Measurements from ENCODE around the gene COL15A1. TPM values are rescaled to one million over a fixed set of nuclear protein-coding genes. Genes with fewer than 3 reads are reported as not detected.

The COL15A1 gene
- total and polyA plus RNA-seq, 4 donors = 6.3 to 126 (median 36.4) TPM

DNA sequence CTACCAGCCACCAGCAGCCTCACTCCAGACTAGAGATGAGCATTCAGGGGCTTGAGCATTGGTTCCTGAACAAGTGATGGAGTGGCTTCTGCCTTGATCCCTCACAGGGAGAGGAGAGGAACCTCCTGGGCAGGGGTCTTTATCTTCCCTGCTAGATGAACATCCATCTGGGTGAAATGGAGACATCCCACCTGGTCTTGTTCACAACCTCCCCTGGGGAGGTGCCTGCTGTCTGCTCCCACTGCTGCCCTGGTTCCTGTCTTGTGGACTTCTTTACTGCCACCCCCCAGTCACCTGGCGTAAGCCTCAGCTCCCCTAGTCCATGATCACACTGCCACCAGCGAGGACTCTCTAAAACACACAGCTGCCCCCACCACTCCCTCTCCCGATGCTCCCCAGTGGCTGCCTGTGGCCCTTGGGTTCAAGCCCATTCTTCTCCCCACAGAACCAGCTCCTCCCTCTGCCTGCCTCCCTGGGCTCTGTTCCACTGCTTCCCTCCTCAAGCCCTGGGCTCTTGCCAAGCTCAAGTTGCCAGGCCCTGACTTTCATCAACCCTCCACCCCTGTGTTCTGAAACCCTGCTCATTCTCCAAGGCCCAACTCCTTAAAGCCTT is 51.5 kb downstream of the COL15A1 start:
- H3K36me3 ChIP-seq (ENCODE audit: control insufficient read depth in 1 of 2, insufficient read depth in 2 of 2, low read length in 1 of 2) = no peaks in the 10 kb centered on the region
- no peaks in the 10 kb centered on the region for H3K9me3 ChIP-seq (ENCODE audit: control insufficient read depth, low read length)
- no peak overlapping the region for H3K27ac ChIP-seq (ENCODE audit: low read depth in 1 of 2, low read length in 2 of 2)
- peaks cover 1 to 4% of the 10 kb centered on the region in 2 donors for H3K4me1 ChIP-seq (ENCODE audit: control insufficient read depth in 1 of 2, insufficient read depth in 2 of 2, low read length in 2 of 2)
- DNase-seq = peak; percentile 83 to 89
- intact Hi-C loops (cut with DNase I) = loop anchor here (5.0 kb wide), 1 partner anchor 133 kb away; no protein-coding TSS in a partner anchor
- WGBS, 2 donors = 26 to 32% methylated on average over 3 of the region's 3 CpGs
- peak; percentile 27 for ATAC-seq (ENCODE audit: low FRiP score)
- no peak overlapping the region for H3K4me3 ChIP-seq (ENCODE audit: low read length in 2 of 2)
- H3K27me3 ChIP-seq (ENCODE audit: control insufficient read depth in 1 of 2, insufficient read depth in 2 of 2, low read length in 1 of 2) = no peaks in the 10 kb centered on the region

DNA sequence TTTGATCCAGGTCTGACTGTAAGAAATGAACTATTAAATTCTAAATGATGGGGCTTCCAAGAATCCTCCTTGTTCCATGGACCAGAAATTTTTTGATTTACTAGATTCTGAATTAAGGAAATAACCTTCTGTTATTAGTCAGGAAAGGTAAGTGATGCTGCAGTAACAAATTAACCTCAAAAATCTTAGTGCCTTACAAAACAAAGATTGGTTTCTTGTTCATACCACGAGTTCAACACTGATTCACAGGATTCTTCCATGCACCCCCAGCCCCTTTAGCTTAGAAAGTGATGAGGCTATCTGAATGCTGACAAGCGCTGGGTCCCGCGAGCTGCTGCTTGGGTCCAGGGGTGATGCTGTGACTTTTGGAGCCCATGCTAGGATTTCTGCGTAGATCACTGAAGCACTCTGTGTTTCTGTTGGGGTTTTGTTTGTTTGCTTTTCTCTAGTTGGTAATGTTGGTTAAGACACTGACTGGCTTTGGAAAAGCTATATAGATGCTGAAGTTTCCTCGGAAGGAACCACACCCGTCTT is 52.3 kb downstream of the COL15A1 start:
- Histone ChIP-seq H3K4me1 (ENCODE audit: control insufficient read depth in 1 of 2, insufficient read depth in 2 of 2, low read length in 2 of 2) (peaks cover 0 to 4% of the 10 kb centered on the region in 2 donors), H3K27me3 (ENCODE audit: control insufficient read depth in 1 of 2, insufficient read depth in 2 of 2, low read length in 1 of 2) (no peaks in the 10 kb centered on the region), H3K4me3 (ENCODE audit: low read length in 2 of 2) (no peak overlapping the region), H3K27ac (ENCODE audit: low read depth in 1 of 2, low read length in 2 of 2) (no peak overlapping the region), H3K9me3 (ENCODE audit: control insufficient read depth, low read length) (no peaks in the 10 kb centered on the region), H3K36me3 (ENCODE audit: control insufficient read depth in 1 of 2, insufficient read depth in 2 of 2, low read length in 1 of 2) (no peaks in the 10 kb centered on the region)
- ATAC-seq (ENCODE audit: low FRiP score) (no peak), DNase-seq (no peak)
- 97 to 98% methylated on average over 7 of the region's 7 CpGs for WGBS, 2 donors
- intact Hi-C loops (cut with DNase I) = loop anchor here (5.0 kb wide), 1 partner anchor 134 kb away; no protein-coding TSS in a partner anchor

DNA sequence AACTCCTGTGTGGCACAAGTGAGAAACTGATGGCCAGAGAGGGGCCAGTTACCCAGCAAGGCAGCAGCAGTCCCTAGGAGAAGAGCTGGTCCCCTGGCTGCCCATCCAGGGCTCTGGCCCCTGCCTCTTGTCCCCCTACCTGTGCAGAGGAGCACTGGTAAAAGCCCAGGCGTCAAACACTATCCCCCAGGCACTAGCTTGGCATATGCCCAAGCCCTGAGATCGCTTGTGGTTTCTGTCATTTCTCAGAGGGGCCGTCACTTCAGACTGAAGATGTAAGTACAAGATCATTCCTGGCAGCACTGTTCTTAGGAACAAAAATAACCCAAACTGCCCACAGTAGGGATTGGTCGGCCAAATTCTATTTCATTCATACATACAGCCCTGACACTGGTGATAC is 53.9 kb downstream of the COL15A1 start:
- intact Hi-C loops (cut with DNase I) = loop anchor here (1.0 to 5.0 kb wide), 3 partner anchors 21 to 149 kb away; no protein-coding TSS in a partner anchor
- Histone ChIP-seq H3K9me3 (ENCODE audit: control insufficient read depth, low read length) (no peaks in the 10 kb centered on the region), H3K4me1 (ENCODE audit: control insufficient read depth in 1 of 2, insufficient read depth in 2 of 2, low read length in 2 of 2) (peaks cover 0 to 4% of the 10 kb centered on the region in 2 donors), H3K4me3 (ENCODE audit: low read length in 2 of 2) (no peak overlapping the region), H3K36me3 (ENCODE audit: control insufficient read depth in 1 of 2, insufficient read depth in 2 of 2, low read length in 1 of 2) (no peaks in the 10 kb centered on the region), H3K27me3 (ENCODE audit: control insufficient read depth in 1 of 2, insufficient read depth in 2 of 2, low read length in 1 of 2) (no peaks in the 10 kb centered on the region), H3K27ac (ENCODE audit: low read depth in 1 of 2, low read length in 2 of 2) (no peak overlapping the region)
- WGBS, 2 donors = 8% methylated on average over 4 of the region's 4 CpGs
- DNase-seq (no peak), ATAC-seq (ENCODE audit: low FRiP score) (no peak)

DNA sequence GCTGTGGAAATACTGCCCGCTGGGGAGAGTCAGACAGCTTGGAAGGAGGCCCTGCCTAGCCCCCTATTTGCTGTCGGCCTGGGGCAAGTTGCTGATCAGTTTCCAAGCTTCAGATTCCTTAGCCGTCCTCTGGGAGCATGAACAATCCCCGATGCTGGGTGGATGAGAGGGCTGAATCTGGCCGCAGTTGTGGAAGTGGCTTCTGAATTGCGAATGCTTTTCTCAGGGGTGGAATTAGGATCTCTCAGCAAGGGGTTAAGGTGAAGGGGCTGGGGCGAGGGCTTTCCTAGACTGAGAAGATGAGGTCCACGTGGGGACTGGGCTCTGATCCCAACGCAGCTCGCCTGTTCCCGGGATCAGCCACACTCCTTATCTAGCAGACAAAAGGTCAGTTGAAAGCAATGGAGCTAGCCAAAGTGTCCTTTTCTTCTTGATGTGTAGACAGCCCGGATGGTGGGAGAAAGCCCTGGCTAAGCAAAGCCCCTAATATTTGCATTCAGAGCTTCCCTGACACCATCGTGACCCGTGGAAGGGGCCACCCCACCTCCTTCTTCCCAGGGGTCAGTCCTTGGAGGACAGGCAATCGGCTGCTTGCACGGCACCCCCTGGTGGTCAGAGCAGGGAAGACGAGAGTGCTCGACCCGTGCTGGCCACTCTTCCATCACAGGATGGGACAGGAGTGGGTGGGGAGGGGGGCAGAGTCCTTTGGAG is 54.9 kb downstream of the COL15A1 start:
- peak; percentile 89 to 96 for DNase-seq
- Histone ChIP-seq H3K27ac (ENCODE audit: low read depth in 1 of 2, low read length in 2 of 2) (no peak overlapping the region), H3K27me3 (ENCODE audit: control insufficient read depth in 1 of 2, insufficient read depth in 2 of 2, low read length in 1 of 2) (no peaks in the 10 kb centered on the region), H3K36me3 (ENCODE audit: control insufficient read depth in 1 of 2, insufficient read depth in 2 of 2, low read length in 1 of 2) (no peaks in the 10 kb centered on the region), H3K9me3 (ENCODE audit: control insufficient read depth, low read length) (no peaks in the 10 kb centered on the region), H3K4me1 (ENCODE audit: control insufficient read depth in 1 of 2, insufficient read depth in 2 of 2, low read length in 2 of 2) (peaks cover 0 to 4% of the 10 kb centered on the region in 2 donors), H3K4me3 (ENCODE audit: low read length in 2 of 2) (no peak overlapping the region)
- intact Hi-C loops (cut with DNase I) = loop anchor here (1.0 to 5.0 kb wide), 3 partner anchors 22 to 150 kb away; no protein-coding TSS in a partner anchor
- ATAC-seq (ENCODE audit: low FRiP score) = peak; percentile 93
- 3 to 4% methylated on average over 19 of the region's 19 CpGs for WGBS, 2 donors

DNA sequence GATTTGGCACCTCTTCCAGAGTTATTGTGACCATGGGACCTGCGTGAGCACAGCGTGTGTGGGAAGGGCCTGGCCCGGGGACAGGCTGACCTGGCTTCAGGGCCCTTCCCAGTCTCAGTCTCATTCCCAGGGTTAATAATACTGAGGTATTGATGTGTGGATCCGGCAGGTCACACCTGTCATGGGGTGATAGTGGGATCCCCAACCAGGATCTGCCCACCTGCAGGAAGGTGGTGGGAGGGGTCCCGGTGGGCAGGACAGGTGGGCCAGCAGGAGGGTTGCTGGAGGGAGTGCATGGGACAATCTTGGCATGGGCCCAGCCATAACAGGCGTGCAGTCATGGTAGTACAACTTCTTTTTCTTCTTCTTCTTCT is 55.4 kb downstream of the COL15A1 start:
- Histone ChIP-seq H3K27ac (ENCODE audit: low read depth in 1 of 2, low read length in 2 of 2) (no peak overlapping the region), H3K4me1 (ENCODE audit: control insufficient read depth in 1 of 2, insufficient read depth in 2 of 2, low read length in 2 of 2) (peaks cover 0 to 4% of the 10 kb centered on the region in 2 donors), H3K36me3 (ENCODE audit: control insufficient read depth in 1 of 2, insufficient read depth in 2 of 2, low read length in 1 of 2) (no peaks in the 10 kb centered on the region), H3K4me3 (ENCODE audit: low read length in 2 of 2) (no peak overlapping the region), H3K9me3 (ENCODE audit: control insufficient read depth, low read length) (no peaks in the 10 kb centered on the region), H3K27me3 (ENCODE audit: control insufficient read depth in 1 of 2, insufficient read depth in 2 of 2, low read length in 1 of 2) (no peaks in the 10 kb centered on the region)
- intact Hi-C loops (cut with DNase I) = loop anchor here (2.0 to 5.0 kb wide), 2 partner anchors 137 to 150 kb away; no protein-coding TSS in a partner anchor
- WGBS, 2 donors = 25 to 35% methylated on average over 6 of the region's 6 CpGs
- DNase-seq (no peak), ATAC-seq (ENCODE audit: low FRiP score) (no peak)

DNA sequence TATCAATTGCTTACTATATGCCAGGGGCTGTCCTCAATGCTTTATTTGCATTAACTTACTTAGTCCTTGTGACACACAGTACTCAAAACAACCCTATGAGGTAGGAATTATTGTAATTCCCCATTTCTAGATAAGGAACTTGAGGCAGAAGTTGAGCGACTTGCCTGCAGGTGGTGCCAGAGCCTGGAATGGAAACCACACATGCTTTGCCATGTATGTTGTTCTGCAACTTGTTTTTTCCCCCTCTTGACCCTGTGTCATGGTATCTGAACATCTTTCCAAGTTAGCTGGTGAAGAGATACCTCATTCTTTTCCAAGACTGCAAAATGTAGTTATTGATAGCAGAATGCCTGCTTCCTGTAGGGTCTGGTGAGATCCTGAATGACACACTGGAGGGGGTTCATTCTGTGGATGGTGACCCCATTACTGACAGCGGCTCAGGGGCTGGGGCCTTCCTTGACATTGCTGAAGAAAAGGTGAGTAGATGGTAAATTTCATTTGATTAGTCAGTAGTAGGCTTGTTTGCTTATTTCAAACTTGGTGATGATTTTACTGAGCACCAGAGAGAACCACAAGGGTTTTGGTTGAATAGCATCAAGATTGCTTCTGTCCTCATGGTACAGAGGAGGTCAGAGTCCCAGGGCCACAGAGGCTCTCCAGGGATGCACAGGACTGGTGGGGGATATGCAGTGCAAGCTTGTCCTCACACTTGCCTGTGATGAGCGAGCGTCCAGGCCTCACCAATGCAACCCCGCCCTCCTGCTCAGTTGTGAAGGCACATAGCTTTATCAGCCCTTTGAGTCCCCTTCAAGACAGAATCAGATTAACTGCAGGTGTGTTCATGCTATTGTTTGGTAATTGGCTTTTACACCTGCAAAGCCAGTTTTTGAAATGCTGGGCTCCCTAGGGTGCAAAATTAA is 57.0 kb downstream of the COL15A1 start:
- Histone ChIP-seq H3K4me1 (ENCODE audit: control insufficient read depth in 1 of 2, insufficient read depth in 2 of 2, low read length in 2 of 2) (peaks cover 0 to under 1% of the 10 kb centered on the region in 2 donors), H3K9me3 (ENCODE audit: control insufficient read depth, low read length) (no peaks in the 10 kb centered on the region), H3K4me3 (ENCODE audit: low read length in 2 of 2) (no peak overlapping the region), H3K27ac (ENCODE audit: low read depth in 1 of 2, low read length in 2 of 2) (no peak overlapping the region), H3K36me3 (ENCODE audit: control insufficient read depth in 1 of 2, insufficient read depth in 2 of 2, low read length in 1 of 2) (no peaks in the 10 kb centered on the region), H3K27me3 (ENCODE audit: control insufficient read depth in 1 of 2, insufficient read depth in 2 of 2, low read length in 1 of 2) (no peaks in the 10 kb centered on the region)
- ATAC-seq (ENCODE audit: low FRiP score) (no peak), DNase-seq (peak in 1 of 2 donors; percentile 84)
- WGBS, 2 donors = 80 to 82% methylated on average over 5 of the region's 5 CpGs
- intact Hi-C loops (cut with DNase I) = loop anchor here in 1 of 2 donors (5.0 kb wide), 1 partner anchor 142 kb away; no protein-coding TSS in a partner anchor

DNA sequence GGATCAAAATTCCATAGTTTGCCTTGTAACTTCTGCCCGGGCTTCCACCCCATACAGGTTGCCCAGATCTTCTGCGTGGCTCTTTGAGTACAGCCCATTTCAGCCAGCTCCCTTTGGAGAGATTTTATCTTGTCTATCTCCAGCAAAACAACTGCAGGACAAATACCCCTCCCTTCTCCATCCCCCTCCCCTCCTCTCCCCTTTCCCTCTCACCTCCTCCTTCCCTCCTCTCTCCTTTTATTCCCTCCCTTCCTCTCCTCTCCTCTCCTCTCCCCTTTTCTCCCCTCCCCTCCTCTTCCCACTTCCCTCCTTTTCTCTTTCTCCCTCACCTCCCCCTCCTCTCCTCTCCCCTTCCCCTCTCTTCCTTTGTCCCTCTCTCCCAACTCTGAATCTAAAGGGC is 58.2 kb downstream of the COL15A1 start:
- H3K27ac ChIP-seq (ENCODE audit: low read depth in 1 of 2, low read length in 2 of 2) = no peak overlapping the region
- no peak overlapping the region for H3K4me3 ChIP-seq (ENCODE audit: low read length in 2 of 2)
- H3K9me3 ChIP-seq (ENCODE audit: control insufficient read depth, low read length) = no peaks in the 10 kb centered on the region
- 96% methylated on average over 2 of the region's 2 CpGs for WGBS, 2 donors
- intact Hi-C loops (cut with DNase I) = loop anchor here in 1 of 2 donors (5.0 kb wide), 1 partner anchor 140 kb away; no protein-coding TSS in a partner anchor
- H3K36me3 ChIP-seq (ENCODE audit: control insufficient read depth in 1 of 2, insufficient read depth in 2 of 2, low read length in 1 of 2) = no peaks in the 10 kb centered on the region
- H3K27me3 ChIP-seq (ENCODE audit: control insufficient read depth in 1 of 2, insufficient read depth in 2 of 2, low read length in 1 of 2) = no peaks in the 10 kb centered on the region
- H3K4me1 ChIP-seq (ENCODE audit: control insufficient read depth in 1 of 2, insufficient read depth in 2 of 2, low read length in 2 of 2) = no peaks in the 10 kb centered on the region
- no peak for ATAC-seq (ENCODE audit: low FRiP score)
- DNase-seq = no peak

DNA sequence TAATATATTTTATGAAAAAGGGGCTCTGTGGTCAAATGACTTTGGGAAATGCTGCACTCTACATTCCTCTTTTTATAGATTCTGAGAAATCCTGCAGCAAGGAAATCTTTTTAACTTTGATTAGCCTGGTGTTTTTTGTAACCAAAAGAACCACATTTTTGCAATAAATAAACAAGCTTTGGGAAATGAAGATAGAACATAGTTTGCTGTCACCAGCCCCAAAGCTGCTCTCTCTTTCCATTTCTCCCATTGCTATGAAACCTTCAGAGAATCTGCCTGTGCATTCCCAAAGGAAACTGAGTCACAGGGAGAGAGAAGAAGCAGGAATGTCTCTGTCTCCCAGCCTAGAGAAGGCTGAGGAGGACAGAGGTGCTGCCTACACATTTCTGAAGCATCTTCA is 59.0 kb downstream of the COL15A1 start:
- Histone ChIP-seq H3K4me1 (ENCODE audit: control insufficient read depth in 1 of 2, insufficient read depth in 2 of 2, low read length in 2 of 2) (no peaks in the 10 kb centered on the region), H3K36me3 (ENCODE audit: control insufficient read depth in 1 of 2, insufficient read depth in 2 of 2, low read length in 1 of 2) (no peaks in the 10 kb centered on the region), H3K9me3 (ENCODE audit: control insufficient read depth, low read length) (no peaks in the 10 kb centered on the region), H3K4me3 (ENCODE audit: low read length in 2 of 2) (no peak overlapping the region), H3K27me3 (ENCODE audit: control insufficient read depth in 1 of 2, insufficient read depth in 2 of 2, low read length in 1 of 2) (no peaks in the 10 kb centered on the region), H3K27ac (ENCODE audit: low read depth in 1 of 2, low read length in 2 of 2) (no peak overlapping the region)
- ATAC-seq (ENCODE audit: low FRiP score) (no peak), DNase-seq (no peak)
- intact Hi-C loops (cut with DNase I) = loop anchor here in 1 of 2 donors (5.0 kb wide), 1 partner anchor 140 kb away; no protein-coding TSS in a partner anchor
